ENCODE results near the gene CCNG2.

CCNG2 gene

GRCh38 chr4:77209936-77210335 is 52.9 kb downstream of the CCNG2 start:
- no peak for DNase-seq

- DNase-seq, result no peak
Observed at GRCh38 chr4:77215107-77215506, 58.1 kb downstream of the CCNG2 start.

GRCh38 chr4:77217526-77217925 is 60.5 kb downstream of the CCNG2 start:
- no peak for DNase-seq

- DNase-seq, result no peak
Observed at GRCh38 chr4:77219266-77219665, 62.3 kb downstream of the CCNG2 start.

All from NCI-H1105 (cell line).